Measurements from ENCODE around the gene CA14. TPM values are rescaled to one million over a fixed set of nuclear protein-coding genes. Genes with fewer than 3 reads are reported as not detected.

CA14 gene
- total RNA-seq, 1 donor from 2014 or later = 0.71 TPM

GRCh38 chr1:150309758-150310508 lies 52.4 kb downstream of the CA14 start:
- intact Hi-C loops (cut with DNase I) = no loop called here
- DNase-seq (ENCODE audit: low spot score) (no peak), ATAC-seq (no peak)

DNA sequence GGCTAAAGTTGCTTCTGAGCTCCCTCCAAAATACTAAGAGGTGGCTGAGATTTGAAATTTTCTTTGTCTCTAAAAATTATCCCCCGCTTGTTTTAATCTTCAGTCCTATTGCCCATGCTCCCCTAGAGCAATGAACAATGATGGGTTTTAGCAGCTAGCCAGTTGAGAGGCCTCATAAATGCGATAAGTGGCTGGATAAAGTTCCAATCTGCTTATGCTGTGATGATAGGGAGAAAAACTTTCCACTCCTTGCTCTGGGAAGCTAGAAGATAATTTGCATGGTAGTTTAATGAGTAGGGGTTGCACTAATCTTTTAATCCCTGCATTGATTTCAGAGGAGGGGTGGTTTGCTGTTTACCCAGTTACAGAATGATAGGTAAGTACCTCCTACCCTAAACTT lies 54.2 kb downstream of the CA14 start:
- ATAC-seq (no peak), DNase-seq (ENCODE audit: low spot score) (no peak)
- intact Hi-C loops (cut with DNase I) = no loop called here

Other genes with a start within 250 kb of the CA14 start
- gene OTUD7B, start 247.0 kb upstream of the CA14 start, total RNA-seq = 102 TPM
- gene VPS45, start 190.0 kb upstream of the CA14 start, total RNA-seq = 44.1 TPM
- gene PLEKHO1, start 107.9 kb upstream of the CA14 start, total RNA-seq = 53.4 TPM
- gene ANP32E, start 21.7 kb upstream of the CA14 start, total RNA-seq = 40.6 TPM
- 87.4 TPM for gene APH1A, start 11.2 kb downstream of the CA14 start, total RNA-seq
- 9.2 TPM for gene C1orf54, start 15.0 kb downstream of the CA14 start, total RNA-seq
- gene CIART, start 24.8 kb downstream of the CA14 start, total RNA-seq = 5.7 TPM
- 52.7 TPM for gene MRPS21, start 36.1 kb downstream of the CA14 start, total RNA-seq
- 88.2 TPM for gene PRPF3, start 63.8 kb downstream of the CA14 start, total RNA-seq
- gene RPRD2, start 106.4 kb downstream of the CA14 start, total RNA-seq = 42.8 TPM
- gene TARS2, start 229.6 kb downstream of the CA14 start, total RNA-seq = 22.4 TPM

Measured in sciatic nerve (tissue), 2 donors.